Brain microvascular endothelial cell (primary cell): ENCODE data around the gene SIAE.

ENCODE experiments used
- DNase-seq: peaks from one replicate; pipeline ENCODE4 v3.0.0-alpha.2; 2020
- H3K27ac ChIP-seq: fragments of 250-450 bp; sonication (Bioruptor Pico); 2 replicates; pipeline ENCODE4 v1.5.1; 2020; ENCODE audit warnings: mild to moderate bottlenecking, moderate library complexity
- H3K27me3 ChIP-seq: fragments of 250-450 bp; sonication (Bioruptor Pico); replicated peaks from 2 replicates; pipeline ENCODE4 v1.5.1; 2020; ENCODE audit warnings: mild to moderate bottlenecking
- H3K36me3 ChIP-seq: fragments of 250-450 bp; sonication (Bioruptor Pico); replicated peaks from 2 replicates; pipeline ENCODE4 v1.5.1; 2020; ENCODE audit warnings: mild to moderate bottlenecking
- H3K4me3 ChIP-seq: 2 replicates; pipeline ENCODE4 v1.5.1; 2011; ENCODE audit warnings: low read depth, mild to moderate bottlenecking, control low read depth, low read length, moderate library complexity
- in situ Hi-C: cut with HindIII; loops from 2 replicates; pipeline ENCODE4 v1.10.0; 2017; ENCODE audit warnings: low sequenced_read_pairs, low pct_ligation_motif_present
- TF ChIP-seq, protein P1 (sequence below): IDR thresholded peaks from 2 replicates; pipeline ENCODE4 v1.5.1; 2011; ENCODE audit warnings: low read depth, mild to moderate bottlenecking, moderate library complexity, low read length, control low read depth, inconsistent platforms; ENCODE audit errors: missing control alignments

Gene SIAE

GRCh38 chr11:124648610-124649009, 24.9 kb downstream of the SIAE start:
- DNase-seq = no peak
- H3K27ac ChIP-seq = no peak overlapping the region
- H3K27me3 ChIP-seq = no peaks in the 10 kb centered on the region
- H3K36me3 ChIP-seq = no peaks in the 10 kb centered on the region
- H3K4me3 ChIP-seq = no peak overlapping the region
- TF ChIP-seq, protein P1, sequence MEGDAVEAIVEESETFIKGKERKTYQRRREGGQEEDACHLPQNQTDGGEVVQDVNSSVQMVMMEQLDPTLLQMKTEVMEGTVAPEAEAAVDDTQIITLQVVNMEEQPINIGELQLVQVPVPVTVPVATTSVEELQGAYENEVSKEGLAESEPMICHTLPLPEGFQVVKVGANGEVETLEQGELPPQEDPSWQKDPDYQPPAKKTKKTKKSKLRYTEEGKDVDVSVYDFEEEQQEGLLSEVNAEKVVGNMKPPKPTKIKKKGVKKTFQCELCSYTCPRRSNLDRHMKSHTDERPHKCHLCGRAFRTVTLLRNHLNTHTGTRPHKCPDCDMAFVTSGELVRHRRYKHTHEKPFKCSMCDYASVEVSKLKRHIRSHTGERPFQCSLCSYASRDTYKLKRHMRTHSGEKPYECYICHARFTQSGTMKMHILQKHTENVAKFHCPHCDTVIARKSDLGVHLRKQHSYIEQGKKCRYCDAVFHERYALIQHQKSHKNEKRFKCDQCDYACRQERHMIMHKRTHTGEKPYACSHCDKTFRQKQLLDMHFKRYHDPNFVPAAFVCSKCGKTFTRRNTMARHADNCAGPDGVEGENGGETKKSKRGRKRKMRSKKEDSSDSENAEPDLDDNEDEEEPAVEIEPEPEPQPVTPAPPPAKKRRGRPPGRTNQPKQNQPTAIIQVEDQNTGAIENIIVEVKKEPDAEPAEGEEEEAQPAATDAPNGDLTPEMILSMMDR = no peak
- in situ Hi-C loops = no loop called here

GRCh38 chr11:124646148-124646547, 27.4 kb downstream of the SIAE start:
- TF ChIP-seq, protein P1 = no peak

DNA sequence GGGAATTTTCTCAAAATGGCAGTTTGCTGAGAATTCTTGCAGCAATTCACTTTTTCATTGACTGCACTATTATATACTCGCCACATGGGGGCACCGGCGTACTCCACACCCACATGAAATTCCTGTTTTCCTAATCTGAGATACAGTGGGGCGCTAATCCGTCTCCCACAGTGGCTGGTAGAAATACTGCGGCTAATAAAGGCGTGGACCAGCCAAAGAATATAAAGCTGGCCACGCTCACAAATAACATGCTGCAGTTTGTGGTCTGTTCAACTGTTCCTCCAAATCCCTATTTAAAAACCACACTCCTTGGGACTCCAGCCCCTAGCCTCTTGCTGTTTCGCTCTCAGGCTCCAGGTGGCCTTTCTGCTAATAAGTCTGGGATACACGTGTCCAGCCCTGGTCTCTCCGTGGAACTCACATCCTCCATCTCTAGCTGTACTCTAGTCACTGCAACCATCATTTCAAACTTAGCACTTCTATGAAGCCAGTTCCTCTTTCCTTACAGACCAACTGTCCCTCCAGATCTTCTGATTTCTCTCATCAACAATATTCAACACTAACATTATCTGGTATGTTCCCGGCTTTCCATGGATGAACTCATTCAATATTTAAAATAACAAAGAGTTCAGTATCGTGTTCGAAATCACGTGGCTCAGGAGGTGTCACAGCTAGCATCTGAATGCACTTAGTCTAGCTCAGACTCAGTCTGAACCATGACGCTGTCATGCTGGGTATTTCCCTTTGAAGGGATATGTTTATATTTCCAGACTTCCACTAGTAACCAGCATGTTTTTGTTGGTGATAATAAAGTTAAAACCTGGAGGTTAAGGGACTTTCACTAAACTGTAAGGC, 28.9 kb downstream of the SIAE start:
- peak overlapping the region; percentile 33 for H3K4me3 ChIP-seq
- H3K27me3 ChIP-seq = no peaks in the 10 kb centered on the region
- DNase-seq = peak; percentile 81
- in situ Hi-C loops = no loop called here
- H3K27ac ChIP-seq = peak overlapping the region; percentile 84
- no peaks in the 10 kb centered on the region for H3K36me3 ChIP-seq
- TF ChIP-seq, protein P1 = peak; percentile 72

More at GRCh38 chr11:124646148-124646547, 27.4 kb downstream of the SIAE start:
- Histone ChIP-seq H3K27ac (no peak overlapping the region), H3K27me3 (no peaks in the 10 kb centered on the region), H3K4me3 (no peak overlapping the region), H3K36me3 (no peaks in the 10 kb centered on the region)
- DNase-seq = no peak
- in situ Hi-C loops = no loop called here

DNA sequence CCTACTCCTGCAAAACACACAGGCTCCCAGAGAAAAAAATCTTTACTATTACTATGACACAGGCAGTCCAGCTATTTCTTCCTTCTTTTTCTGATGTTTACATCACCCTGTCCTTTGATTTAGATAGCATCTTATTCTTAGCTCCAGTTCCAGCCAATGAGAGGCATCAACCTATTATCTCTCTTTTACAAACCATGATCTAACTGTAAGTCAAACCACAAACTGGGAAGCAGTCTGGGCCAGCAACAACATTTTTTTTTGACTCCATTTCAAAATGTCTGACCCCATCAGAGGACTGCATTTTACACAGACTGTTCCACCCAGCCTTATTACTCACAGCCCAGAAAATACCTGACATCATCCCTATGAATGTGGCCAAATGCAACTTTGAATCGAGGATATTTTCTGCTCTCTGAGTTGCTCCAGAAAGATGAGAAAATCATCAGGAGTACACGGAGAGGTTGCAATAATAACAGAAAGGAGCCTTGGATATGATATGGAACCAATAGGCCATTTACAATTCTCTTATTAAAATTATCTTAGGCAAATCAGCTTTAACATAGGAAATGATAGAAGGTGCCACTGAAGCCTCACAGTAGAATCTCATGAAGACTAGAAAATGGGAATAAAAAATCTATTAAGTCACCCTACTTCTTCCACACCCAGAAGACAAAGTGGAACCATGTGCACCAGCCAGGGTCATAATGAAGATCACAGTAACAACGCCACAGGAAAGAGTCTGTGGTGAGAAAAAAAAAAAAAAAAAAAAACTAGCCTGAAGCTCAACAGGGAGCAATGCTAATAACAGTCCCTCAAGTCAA, 29.7 kb downstream of the SIAE start:
- Histone ChIP-seq H3K36me3 (no peaks in the 10 kb centered on the region), H3K27me3 (no peaks in the 10 kb centered on the region), H3K4me3 (no peak overlapping the region), H3K27ac (peak overlapping the region; percentile 84)
- DNase-seq = peak; percentile 96
- TF ChIP-seq, protein P1 = no peak
- in situ Hi-C loops = no loop called here

GRCh38 chr11:124643042-124643604, 30.4 kb downstream of the SIAE start:
- DNase-seq = no peak
- TF ChIP-seq, protein P1 = no peak
- peak overlapping the region; percentile 69 for H3K27ac ChIP-seq
- in situ Hi-C loops = no loop called here
- no peaks in the 10 kb centered on the region for H3K27me3 ChIP-seq
- no peaks in the 10 kb centered on the region for H3K36me3 ChIP-seq
- no peak overlapping the region for H3K4me3 ChIP-seq
